HG03565 (cell line): Measurements from ENCODE around the gene SLIT1.

Source experiments
- ATAC-seq: cut with Tn5 transposase; IDR thresholded peaks from one replicate; pipeline ENCODE4 v1.9.1; 2021; ENCODE audit warnings: mild to moderate bottlenecking, moderate library complexity; ENCODE audit not compliant: unreplicated experiment

SLIT1 gene

GRCh38 chr10:97116462-97117162 is 69.1 kb downstream of the SLIT1 start:
- ATAC-seq: no peak

DNA sequence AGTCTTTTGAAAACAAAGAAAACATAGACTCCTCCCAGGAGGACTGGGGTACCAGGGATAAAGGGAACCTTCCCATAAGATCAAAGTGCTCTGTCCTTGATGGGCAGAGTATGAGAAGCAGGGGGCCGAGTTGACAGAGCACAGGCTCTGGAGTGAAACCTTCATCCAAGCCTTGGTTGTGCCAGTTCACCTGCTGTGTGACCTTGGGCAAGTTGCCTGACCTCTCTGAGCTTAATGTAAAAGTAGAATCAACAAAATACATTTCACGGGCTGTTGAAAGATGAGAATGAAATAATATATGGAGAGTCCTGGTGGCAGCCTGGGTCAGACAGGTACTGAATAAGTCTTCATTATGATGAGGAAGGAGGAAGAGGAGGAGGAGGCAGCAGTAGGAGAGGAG is 69.9 kb downstream of the SLIT1 start:
- no peak for ATAC-seq

DNA sequence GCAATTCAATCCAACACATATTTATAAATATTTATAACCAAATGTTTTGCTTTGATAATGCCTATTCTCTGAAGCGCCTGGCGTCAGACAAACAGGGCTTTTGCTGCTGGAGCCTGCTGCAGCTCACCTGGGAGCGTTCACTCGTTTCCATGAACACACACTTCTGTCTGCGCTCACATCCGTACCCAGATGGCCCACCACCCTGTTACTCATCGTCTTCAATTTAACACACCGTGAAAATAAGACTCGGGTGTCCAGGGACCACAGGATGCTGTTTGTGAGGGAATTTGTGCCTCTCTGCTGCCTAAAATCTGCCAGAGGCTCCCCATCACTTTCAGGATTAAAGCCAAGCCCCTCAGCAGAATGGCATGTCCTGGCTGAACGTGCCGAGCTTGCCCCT is 74.1 kb downstream of the SLIT1 start:
- no peak for ATAC-seq

DNA sequence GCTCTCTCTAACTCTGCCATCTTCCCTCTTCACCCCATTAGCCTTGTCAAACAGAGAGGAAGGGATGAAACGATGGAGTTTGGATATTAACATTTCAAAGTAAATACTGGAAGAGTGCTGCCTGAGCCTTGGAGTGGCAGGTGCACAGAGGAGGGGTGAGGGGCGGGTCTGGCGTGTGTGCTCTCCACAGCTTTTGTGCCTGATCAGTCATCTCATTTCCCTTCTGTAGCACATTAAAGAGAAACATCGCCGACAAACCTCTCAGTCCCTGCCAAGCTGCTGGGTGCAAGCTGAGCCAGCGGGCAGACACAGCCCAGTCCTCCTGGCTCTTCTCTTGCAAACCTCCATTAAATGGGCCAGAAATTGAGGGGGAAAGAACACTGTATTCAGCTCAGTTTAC is 76.2 kb downstream of the SLIT1 start:
- ATAC-seq: no peak

DNA sequence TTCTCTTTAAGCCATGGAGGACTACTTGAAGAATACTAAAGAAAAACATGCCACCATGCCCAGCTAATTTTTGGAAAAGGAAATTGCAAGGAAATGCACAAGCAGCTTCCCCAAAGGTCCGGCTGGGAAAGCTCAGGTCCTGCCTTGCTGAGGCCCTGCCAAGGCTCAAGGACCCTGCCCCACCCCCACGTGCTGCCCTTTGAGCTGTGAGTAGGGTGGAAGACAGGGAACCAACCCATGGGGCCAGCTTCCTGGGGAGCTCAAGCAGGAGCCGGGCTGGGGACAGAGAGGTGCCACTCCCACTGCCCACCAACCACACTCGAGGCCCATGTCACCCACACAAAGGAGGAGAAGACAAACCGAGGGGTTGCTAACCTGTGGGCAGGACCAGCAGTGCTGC is 78.2 kb downstream of the SLIT1 start:
- no peak for ATAC-seq

DNA sequence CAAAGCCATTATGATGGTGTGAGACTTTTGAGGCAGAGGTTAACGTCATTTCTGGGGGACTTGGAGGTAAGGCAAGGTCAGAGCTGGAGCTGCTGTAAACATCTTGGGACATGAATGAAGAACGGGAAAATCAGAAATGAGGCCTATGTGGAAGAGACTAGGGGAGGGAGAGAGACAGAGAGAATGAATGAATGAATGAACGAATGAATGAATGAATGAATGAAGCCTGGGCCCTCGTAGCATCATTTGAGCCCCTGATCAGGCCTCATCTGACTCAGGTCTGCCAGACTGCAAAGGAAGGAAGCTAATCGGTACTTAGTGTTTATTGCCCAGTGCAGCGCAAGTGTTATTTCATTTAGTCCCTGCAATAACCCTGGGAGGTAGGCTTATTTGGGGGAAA is 79.6 kb downstream of the SLIT1 start:
- ATAC-seq: no peak

DNA sequence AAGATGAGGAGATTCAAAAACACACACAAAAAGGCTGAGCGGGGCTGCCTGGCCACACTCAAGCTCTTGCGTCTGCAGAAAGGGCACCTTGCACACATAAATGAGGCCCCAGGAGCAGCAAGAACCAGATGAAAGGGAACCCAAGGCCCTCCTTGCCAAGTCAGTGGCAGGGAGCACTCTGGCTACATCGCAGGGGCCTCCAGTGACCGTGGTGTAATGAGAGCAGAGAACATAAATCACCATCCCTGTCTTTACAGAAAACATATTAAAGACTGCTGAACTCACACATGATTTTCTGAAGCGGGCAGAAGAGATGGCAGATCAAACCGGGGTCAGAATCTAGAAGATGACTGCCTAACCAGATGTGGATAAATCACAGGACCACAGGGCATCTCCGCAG is 80.5 kb downstream of the SLIT1 start:
- no peak for ATAC-seq

DNA sequence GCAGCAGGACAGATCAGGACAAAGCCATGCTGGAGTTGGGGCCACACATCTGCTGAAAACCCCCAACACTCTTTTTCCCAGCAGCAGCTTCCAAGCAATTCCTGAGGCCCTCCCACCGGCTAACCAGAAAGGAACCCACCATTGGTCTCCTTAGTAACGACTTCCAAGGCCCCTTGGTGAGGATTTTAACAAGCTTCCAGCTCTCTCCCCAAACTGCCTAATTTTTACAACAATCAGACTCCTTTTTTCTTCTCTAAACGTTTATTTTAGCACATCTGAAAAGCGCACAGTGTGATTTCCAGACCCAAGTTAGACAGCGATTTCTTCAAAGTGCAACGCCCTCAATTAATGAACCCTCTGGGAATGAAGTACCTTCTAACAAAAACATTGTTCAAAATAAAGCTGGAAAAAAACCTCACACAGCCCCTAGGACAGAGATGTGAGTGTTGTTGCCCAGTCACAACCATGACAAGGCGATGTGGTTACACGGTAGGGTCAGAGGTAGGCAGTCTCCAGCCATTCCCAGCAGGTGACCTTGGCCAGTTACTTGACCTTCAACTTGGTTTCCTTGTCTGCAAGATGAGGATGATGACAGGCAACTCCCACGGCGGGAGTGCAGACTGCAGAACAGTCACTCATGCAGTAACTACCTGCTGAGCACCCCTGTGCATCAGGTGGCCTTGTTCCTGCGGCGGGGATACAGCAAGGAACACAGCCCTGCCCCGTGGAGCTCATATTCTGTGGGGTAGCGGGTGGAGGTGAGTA is 82.3 kb downstream of the SLIT1 start:
- ATAC-seq: no peak

DNA sequence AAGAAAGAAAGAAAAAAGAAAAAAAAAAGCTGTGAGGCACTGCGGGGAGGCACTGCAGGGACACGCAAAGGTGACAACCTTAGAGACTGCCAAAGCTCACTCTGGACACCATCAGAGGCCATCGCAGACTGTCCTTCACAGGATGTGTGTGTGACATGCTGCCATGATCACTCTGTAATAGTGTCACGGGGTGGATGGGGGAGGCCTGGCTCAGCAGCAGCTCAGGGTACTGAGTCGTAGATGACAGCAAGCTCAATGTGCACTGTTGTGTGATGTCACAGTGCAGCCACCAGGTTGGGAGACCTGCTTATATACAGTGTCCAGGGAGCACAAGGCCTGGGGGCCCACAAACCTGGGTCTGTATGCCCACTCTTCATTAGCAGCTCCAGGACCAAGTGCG is 83.3 kb downstream of the SLIT1 start:
- ATAC-seq: no peak

DNA sequence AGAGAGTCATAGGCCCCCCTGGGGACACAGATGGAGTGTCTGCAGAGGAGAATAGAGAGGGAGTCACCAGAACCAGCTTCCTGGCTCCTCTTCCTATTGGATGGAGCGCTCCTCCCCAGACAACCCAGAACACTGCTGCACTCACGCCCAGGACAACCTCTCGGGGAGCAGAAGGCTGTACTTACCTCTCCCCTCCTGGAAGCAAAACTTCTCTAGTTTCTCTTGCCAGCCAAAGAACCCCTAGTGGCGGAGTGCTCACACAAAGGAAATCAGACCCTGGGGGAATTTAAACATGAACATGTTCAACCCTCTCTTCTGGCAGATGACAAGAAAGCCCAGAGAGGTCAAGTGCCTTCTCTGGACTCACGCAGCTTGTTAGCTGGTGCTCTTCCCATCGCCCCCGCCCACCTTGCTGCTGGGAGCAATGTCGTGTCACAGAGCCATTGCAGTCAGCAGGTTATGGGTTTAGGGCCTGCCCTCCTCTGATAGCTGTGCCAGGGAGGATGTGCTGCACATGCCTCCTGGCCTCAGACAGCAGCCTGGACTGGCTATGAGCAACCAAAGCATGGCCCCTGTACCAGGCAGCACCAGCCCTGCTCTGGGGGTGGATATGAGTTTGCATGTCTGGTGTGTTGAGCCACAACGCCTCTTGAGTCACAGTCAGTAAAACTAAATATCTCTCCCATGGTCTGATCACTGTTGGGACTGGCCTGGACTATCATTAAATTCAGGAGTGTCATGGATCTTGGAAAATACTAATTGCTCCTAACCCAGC is 84.4 kb downstream of the SLIT1 start:
- no peak for ATAC-seq

DNA sequence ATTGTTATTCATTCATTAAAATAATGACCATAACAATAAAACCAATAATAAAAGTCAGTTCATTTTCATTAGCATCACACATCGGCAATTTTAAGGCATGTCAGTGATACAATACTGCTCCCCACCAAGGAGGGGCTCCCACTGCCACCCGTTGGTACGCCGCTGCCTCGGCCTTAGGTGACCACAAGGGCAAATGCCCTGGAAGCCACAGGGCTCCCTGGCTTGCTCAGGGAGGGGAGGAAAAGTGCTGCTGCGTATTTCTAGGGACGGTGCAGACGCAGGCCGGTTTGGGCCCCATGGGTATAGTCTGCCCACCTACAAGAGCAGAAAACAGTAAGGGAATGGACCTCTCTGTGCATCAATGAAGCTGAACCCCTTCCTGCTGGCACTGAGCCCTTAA is 85.1 kb downstream of the SLIT1 start:
- no peak for ATAC-seq

DNA sequence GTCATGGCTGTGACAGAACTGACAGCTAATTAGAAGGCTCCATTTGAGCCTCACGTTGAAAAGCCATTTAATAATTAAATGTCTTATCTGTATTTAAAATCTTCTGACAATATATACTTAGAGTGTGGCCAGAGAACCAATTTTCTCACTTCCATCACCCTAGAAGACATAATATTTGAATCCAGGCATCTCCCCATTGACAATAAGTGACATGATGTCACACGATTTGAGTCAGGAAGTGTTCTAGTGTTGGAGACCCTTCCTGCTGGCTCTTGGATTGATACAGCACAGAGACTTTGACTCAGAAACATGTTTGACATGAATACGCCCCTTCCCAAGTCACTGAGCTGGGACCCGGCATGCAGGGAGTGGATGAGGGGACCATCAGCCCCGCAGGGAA is 85.9 kb downstream of the SLIT1 start:
- ATAC-seq: no peak

DNA sequence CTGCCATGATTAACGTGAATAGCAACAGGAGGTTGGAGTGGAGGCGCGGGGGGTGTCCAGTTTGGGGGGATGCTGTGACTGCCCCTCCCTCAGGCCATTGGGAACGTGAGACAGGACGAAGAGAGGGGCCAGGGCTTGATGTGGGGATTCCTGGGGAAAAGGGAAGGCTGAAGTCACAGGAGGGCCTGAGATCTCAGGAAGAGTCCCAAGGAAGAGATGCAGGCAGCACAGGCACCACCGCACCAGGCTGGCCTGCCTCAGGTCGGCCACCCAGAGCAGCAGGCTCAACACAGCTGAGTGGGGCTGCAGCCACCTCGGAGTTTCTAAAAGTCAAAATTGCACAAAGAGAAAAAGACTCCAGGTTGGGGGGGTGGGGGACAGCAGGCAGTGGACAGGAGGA is 86.7 kb downstream of the SLIT1 start:
- ATAC-seq: no peak

DNA sequence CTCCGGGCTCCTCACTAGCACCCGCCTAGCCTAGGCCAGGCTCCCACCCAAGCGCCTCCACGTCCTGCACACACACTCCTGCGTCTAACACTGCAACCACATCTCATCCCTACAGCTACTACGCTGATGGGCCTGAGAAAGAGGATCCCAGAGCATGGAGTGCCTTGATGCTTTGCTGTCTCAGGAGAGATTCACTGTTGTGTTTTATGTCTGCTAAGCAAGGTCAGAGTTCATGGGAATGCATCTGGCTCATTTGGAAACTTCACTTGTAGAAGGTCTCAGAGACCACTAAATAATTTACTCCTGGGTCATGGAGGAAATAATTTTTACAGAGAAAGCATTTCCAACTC is 88.7 kb downstream of the SLIT1 start:
- ATAC-seq: no peak

GRCh38 chr10:97096261-97097083 is 89.3 kb downstream of the SLIT1 start:
- no peak for ATAC-seq

DNA sequence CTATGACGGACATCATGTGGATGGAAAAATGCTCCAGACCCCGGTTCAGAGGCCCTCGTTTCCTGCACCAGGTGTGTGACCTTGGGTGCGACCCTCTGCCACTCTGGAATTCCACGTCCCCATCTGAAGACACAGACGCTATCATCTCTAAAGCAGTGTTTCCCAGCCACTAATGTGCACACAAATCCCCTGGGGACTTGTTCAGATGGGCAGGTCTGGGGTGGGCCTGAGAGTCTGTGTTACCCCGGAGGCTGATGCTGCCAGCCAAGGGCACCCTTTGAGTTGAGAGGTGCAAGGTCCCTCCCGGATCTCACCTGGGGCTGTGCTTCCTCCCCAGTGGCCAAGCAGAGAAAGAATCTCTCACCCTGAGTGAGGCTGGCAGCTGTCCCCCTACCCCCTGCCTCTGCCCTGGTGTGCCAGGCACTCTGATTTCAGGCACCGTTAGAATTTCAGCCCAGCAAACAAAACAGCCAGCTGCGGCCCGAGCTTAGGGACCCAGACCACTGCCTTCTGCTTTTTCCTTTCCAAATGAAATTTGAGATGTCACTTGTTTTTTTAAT is 90.0 kb downstream of the SLIT1 start:
- ATAC-seq: no peak

DNA sequence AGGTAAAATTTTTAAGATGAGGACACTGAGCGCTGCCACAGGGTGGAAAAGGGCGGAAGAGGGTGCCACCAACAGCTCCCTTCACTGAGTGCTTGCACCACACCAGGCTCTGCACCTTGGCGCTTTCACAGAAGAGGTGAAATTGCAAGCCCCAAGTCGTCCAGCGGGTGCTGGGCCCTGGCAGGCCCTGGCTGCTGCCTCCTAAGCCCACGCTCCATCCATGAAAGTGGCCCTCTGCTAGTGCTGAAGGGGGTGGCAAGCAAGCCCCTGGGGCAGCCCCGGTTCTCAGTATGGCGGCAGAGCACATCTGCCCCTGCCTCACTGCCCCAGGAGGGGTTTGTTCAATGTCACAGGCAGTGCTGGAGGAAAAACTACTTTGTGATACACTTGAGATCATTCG is 95.1 kb downstream of the SLIT1 start:
- ATAC-seq: no peak

DNA sequence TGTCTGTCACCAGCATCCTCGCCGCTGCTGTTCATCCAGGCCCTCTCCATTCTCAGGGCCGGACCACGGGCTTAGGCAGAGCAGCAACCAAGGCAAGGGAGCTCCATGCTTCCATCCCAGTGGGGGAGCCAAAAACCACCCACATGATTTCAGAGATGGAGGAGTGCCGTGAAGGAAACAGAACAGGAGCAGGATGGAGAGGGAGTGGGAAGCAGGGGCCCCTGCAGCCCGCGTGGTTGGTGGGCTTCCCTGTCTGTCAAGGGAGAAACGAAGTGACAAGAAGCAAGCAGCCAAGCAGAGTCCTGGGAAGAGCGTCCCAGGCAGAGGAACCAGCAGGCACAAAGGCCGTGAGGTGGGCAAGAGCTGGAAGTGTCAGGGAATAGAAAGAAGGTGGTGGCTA is 95.7 kb downstream of the SLIT1 start:
- ATAC-seq: no peak

DNA sequence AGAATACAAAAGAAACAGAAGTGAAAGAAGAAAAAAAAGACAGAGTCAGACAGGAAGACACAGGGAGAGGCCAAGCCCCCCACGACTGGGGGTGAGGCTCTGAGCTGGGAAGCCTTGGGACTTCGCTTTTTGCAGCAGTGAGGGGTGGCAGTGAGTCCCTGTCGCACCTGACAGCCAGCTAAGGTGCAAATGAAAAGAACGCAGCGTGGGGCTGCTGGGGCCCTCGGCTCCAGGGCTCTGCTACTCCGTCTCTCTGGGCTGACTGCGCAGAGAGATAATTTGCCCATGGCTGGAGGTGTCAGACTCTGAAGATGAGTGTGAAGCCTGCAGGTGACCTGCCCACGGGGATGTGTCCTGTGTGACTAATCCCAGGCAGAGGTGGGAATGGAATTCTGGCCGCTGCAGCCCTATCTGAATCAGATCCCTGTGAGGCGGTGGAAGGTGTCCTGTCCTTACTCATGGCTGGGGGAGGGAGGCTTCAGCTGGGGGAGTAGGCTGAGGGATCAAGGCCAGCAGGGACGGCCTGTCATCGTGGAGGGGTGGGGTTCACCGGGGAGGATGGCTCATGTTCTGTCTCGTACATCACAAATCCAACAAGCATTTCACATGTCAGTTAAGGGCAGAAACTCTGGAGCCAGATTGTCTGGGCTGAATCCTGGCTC is 96.4 kb downstream of the SLIT1 start:
- no peak for ATAC-seq

- ATAC-seq: no peak
Observed at GRCh38 chr10:97087296-97087695, 98.5 kb downstream of the SLIT1 start.
